Stomach smooth muscle (tissue), 2 donors: ENCODE measurements around the gene CHCHD6.

Source experiments
- H3K27ac ChIP-seq: one replicate; pipeline ENCODE4 v1.7.0; 2013; ENCODE audit warnings: mild to moderate bottlenecking, low read length, inconsistent platforms
- H3K27me3 ChIP-seq, 2 donors: one replicate each; pipeline ENCODE4 v1.7.0; 2013; ENCODE audit warnings: low read length in 2 of 2; ENCODE audit not compliant: insufficient read depth in 2 of 2, control insufficient read depth in 1 of 2
- H3K36me3 ChIP-seq, 2 donors: one replicate each; pipeline ENCODE4 v1.7.0; 2013; ENCODE audit warnings: low read length in 2 of 2; ENCODE audit not compliant: control insufficient read depth in 2 of 2, insufficient read depth in 2 of 2
- H3K4me1 ChIP-seq: one replicate; pipeline ENCODE4 v1.7.0; 2013; ENCODE audit warnings: low read length; ENCODE audit not compliant: control insufficient read depth, insufficient read depth
- H3K4me3 ChIP-seq, 2 donors: one replicate each; pipeline ENCODE4 v1.7.0; 2013; ENCODE audit warnings: low read length in 2 of 2
- H3K9ac ChIP-seq, 2 donors: one replicate each; pipeline ENCODE4 v1.7.0; 2013; ENCODE audit warnings: low read length in 2 of 2, mild to moderate bottlenecking in 1 of 2
- H3K9me3 ChIP-seq, 2 donors: one replicate each; pipeline ENCODE4 v1.7.0; 2013; ENCODE audit warnings: low read length in 2 of 2; ENCODE audit not compliant: control insufficient read depth in 2 of 2
- donor health status: healthy.
- donor health status: Pancreatic carcinoma.

CHCHD6 gene

GRCh38 chr3:126955004-126955790 lies 251.2 kb downstream of the CHCHD6 start:
- Histone ChIP-seq H3K27me3 (no peaks in the 10 kb centered on the region), H3K9me3 (no peaks in the 10 kb centered on the region), H3K4me1 (no peaks in the 10 kb centered on the region), H3K27ac (no peak overlapping the region), H3K9ac (no peak overlapping the region), H3K36me3 (peaks cover 4 to 7% of the 10 kb centered on the region in 2 donors), H3K4me3 (no peak overlapping the region)

- Histone ChIP-seq H3K4me1 (peaks cover 7% of the 10 kb centered on the region), H3K4me3 (no peak overlapping the region), H3K27ac (no peak overlapping the region), H3K9me3 (no peaks in the 10 kb centered on the region), H3K27me3 (no peaks in the 10 kb centered on the region), H3K9ac (no peak overlapping the region), H3K36me3 (peaks cover 4 to 7% of the 10 kb centered on the region in 2 donors)
Measured at GRCh38 chr3:126956361-126956760, 252.3 kb downstream of the CHCHD6 start.

GRCh38 chr3:126956866-126957650 lies 253.0 kb downstream of the CHCHD6 start:
- no peak overlapping the region for H3K27ac ChIP-seq
- H3K27me3 ChIP-seq: no peaks in the 10 kb centered on the region
- H3K4me3 ChIP-seq: no peak overlapping the region
- no peak overlapping the region for H3K9ac ChIP-seq
- H3K4me1 ChIP-seq: peaks cover 10% of the 10 kb centered on the region
- no peaks in the 10 kb centered on the region for H3K9me3 ChIP-seq
- peaks cover 4 to 7% of the 10 kb centered on the region in 2 donors for H3K36me3 ChIP-seq

GRCh38 chr3:126957776-126958637 lies 254.0 kb downstream of the CHCHD6 start:
- peaks cover 11% of the 10 kb centered on the region for H3K4me1 ChIP-seq
- H3K36me3 ChIP-seq: peaks cover 3 to 4% of the 10 kb centered on the region in 2 donors
- no peaks in the 10 kb centered on the region for H3K9me3 ChIP-seq
- no peak overlapping the region for H3K9ac ChIP-seq
- H3K27ac ChIP-seq: no peak overlapping the region
- H3K4me3 ChIP-seq: no peak overlapping the region
- no peaks in the 10 kb centered on the region for H3K27me3 ChIP-seq

GRCh38 chr3:126958638-126959085 lies 254.6 kb downstream of the CHCHD6 start:
- Histone ChIP-seq H3K36me3 (no peaks in the 10 kb centered on the region), H3K9ac (no peak overlapping the region), H3K4me3 (no peak overlapping the region), H3K27me3 (no peaks in the 10 kb centered on the region), H3K4me1 (peaks cover 11% of the 10 kb centered on the region), H3K27ac (no peak overlapping the region), H3K9me3 (no peaks in the 10 kb centered on the region)

GRCh38 chr3:126959136-126959920 lies 255.3 kb downstream of the CHCHD6 start:
- H3K9ac ChIP-seq: no peak overlapping the region

GRCh38 chr3:126959921-126960603 lies 256.0 kb downstream of the CHCHD6 start:
- Histone ChIP-seq H3K36me3 (no peaks in the 10 kb centered on the region), H3K4me3 (no peak overlapping the region), H3K9me3 (no peaks in the 10 kb centered on the region), H3K27me3 (no peaks in the 10 kb centered on the region), H3K9ac (no peak overlapping the region), H3K4me1 (peaks cover 11% of the 10 kb centered on the region), H3K27ac (no peak overlapping the region)

More at GRCh38 chr3:126959136-126959920, 255.3 kb downstream of the CHCHD6 start:
- Histone ChIP-seq H3K27ac (no peak overlapping the region), H3K4me3 (no peak overlapping the region), H3K36me3 (no peaks in the 10 kb centered on the region), H3K9me3 (no peaks in the 10 kb centered on the region), H3K4me1 (peaks cover 11% of the 10 kb centered on the region), H3K27me3 (no peaks in the 10 kb centered on the region)

GRCh38 chr3:126960604-126960995 lies 256.6 kb downstream of the CHCHD6 start:
- H3K9me3 ChIP-seq: no peaks in the 10 kb centered on the region
- no peaks in the 10 kb centered on the region for H3K36me3 ChIP-seq
- no peak overlapping the region for H3K27ac ChIP-seq
- no peak overlapping the region for H3K9ac ChIP-seq
- no peaks in the 10 kb centered on the region for H3K27me3 ChIP-seq
- H3K4me3 ChIP-seq: no peak overlapping the region
- H3K4me1 ChIP-seq: peaks cover 11% of the 10 kb centered on the region

GRCh38 chr3:126961191-126961790 lies 257.3 kb downstream of the CHCHD6 start:
- peaks cover 11% of the 10 kb centered on the region for H3K4me1 ChIP-seq
- H3K27ac ChIP-seq: no peak overlapping the region
- H3K27me3 ChIP-seq: no peaks in the 10 kb centered on the region
- no peak overlapping the region for H3K9ac ChIP-seq
- H3K9me3 ChIP-seq: no peaks in the 10 kb centered on the region
- no peak overlapping the region for H3K4me3 ChIP-seq
- H3K36me3 ChIP-seq: no peaks in the 10 kb centered on the region
